HEK293T (cell line): ENCODE results near the gene PTGER4.

Source experiments
- FOXA1 ChIP-seq: fragments of 450-650 bp; IDR thresholded peaks from 2 replicates; pipeline ENCODE4 v1.6.1; 2016; ENCODE audit warnings: mild to moderate bottlenecking
- HDGF ChIP-seq: fragments of 450-650 bp; IDR thresholded peaks from 2 replicates; pipeline ENCODE4 v1.6.1; 2017; ENCODE audit warnings: antibody characterized with exemption, borderline replicate concordance

DNA sequence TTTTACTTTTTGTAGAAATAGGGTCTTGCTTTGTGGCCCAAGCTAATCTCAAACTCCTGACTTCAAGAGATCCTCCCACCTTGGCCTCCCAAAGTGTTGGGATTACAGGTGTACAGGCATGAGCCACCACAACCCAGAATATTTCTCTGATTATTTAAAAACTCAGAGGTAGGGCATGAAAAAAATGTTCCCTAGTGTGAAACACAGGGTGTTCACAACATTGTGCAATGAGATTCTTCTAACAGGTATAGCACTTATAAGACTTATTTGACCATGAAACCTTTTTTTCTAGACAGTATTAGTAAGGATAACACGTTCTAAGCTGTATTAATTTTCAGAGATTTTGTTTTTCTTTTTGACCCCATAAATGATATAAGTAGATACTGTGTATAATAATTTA lies 13.1 kb upstream of the PTGER4 start:
- no peak for TF ChIP-seq FOXA1
- no peak for TF ChIP-seq HDGF
